IPS-18c (cell line): ENCODE results near the gene SPNS2.

ENCODE experiments used
- H3K4me3 ChIP-seq: 2 replicates; pipeline ENCODE4 v1.7.0; 2013; ENCODE audit warnings: low read depth, mild to moderate bottlenecking, low read length, moderate library complexity; ENCODE audit not compliant: insufficient read depth
- H3K9me3 ChIP-seq: one replicate; pipeline ENCODE4 v1.6.1; 2013; ENCODE audit warnings: mild to moderate bottlenecking, low read length, moderate library complexity; ENCODE audit not compliant: control insufficient read depth, insufficient read depth

Gene SPNS2

DNA sequence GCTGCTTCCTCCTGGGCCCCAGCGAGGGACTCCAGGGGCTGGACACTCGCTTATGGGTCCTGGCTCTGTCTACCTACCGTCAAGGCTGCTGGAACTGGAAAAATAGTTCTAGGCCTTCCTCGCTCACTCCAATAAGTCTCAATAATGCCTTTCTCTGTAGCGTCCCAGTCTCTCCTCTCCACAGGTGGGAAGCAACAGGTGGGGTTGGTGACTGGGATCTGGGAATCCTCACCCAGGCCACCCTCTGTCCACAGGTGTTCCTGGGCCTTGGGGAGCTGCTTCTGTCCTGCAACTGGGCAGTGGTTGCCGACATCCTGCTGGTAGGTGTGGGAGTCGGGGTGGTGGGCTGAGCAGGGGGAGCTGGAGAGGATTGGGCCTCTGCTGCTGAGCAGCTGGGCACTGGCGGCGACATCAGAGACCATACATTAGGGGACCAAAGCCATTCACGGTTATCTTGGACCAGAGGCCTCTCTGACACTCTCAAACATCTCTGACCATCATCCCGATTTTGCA, 20.3 kb upstream of the SPNS2 start:
- no peaks in the 10 kb centered on the region for H3K9me3 ChIP-seq

DNA sequence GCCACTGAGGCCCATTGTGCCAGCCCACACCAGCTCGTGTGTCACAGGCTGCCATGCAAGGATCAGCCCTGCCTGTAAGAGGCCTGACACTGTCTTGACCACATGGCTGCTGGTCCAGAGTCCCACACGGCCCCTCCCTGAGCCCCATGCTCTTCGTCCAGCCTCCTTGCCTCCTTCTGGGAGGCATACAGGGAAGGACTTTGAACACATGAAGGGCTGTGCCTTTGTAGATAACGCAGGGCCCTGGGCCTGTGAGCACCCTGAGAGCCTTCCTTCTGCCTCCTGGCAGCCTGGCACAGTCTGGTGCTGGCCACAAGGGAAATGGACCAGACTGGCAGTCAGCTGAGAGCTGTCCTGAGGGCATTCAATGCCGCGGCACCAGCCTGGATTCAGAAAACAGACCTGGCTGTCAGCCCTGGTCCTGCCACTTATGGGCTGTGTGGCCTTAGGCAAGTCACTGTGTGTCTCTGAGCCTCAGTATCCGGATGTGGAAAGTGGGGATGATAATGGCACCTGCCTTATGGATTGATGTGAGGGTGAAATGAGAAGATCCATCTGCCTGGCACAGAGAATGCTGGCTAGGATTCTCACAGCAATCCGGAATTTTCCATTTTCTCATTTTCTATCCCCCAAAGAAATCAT, 19.2 kb upstream of the SPNS2 start:
- Histone ChIP-seq H3K9me3 (no peaks in the 10 kb centered on the region), H3K4me3 (no peak overlapping the region)

More for the DNA sequence above, 20.3 kb upstream of the SPNS2 start:
- H3K4me3 ChIP-seq, result no peak overlapping the region

DNA sequence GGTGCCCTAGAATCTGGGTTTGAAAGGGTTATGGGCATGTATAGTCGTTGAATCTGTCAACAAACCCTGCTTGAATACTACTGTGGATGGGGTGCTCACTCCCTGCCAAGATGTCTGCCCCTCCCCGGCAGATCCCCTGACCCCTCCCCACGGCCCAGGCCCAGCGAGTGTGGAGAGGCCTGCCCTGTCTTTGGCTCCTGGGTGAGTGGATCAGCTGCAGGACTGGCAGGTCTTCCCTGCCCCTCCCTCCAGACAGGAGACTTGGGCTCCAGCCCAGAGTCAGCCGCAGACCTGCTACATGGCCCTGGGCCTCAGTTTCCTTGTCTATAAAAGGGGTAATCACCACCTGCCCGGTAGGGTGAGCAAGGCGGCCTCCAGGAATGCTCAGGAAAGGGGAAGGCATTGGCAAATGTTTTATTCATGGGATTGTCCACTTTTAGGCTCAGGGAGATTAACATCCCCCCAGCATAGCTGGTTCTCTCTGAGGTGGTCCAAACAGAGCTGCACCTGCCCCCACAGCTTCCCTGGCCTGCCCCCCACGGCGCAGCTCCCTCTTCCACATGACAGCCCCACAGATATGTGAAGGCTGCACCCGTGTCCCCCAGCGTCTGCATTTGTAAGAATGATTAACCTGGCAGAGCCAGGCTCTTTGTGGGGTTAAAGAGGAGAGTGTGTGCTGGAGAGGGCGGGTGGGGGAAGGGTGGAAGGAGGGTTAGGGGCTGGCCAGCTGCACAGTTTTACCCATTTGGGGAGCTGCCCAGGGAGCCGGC, 18.5 kb upstream of the SPNS2 start:
- Histone ChIP-seq H3K4me3 (no peak overlapping the region), H3K9me3 (no peaks in the 10 kb centered on the region)

DNA sequence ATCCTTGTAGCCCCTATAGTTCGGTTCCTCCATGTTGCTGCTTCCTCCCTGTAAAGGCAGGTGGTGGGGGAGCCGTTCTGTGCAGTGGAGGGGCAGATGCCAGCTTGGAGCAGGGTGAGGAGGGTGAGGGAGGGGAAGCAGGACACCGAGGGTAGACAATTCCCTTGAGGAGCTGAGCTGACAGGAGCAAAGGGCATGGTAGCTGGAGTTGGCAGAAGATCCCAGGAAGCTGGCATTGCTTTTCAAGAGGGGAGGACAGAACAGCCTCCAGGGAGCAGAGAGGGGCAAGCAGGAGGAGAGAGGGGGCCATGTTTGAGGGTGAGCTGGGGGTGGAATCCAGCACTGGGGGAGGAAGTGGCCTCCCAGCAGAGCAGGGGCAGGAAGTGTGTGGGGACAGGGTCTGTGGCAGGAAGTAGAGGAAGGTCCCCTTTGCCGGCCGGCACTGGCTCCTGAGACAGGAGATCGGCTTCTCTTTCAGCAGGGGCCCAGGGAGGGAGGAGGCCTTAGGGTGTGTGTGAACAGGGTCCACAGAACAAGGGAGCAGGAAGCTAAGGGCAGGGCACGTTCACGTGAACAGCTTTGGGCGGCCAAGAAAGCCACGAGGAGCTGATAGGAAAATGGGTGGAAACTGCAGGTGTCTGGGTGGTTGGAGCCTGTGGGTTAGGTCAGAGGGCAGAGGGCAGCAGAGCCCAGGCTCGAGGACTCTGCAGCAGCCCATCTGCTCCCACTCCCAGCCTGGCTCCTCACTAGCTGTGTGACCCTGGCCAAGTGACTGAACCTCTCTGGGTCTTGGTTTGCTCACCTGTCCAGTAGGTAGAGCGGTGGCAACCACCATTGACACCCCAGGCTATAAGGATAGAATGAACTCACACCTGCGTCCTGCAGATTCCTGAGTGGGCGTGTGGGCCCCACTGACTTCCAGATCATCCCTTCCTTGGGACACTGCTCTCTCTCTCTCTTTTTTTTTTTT, 17.5 kb upstream of the SPNS2 start:
- Histone ChIP-seq H3K4me3 (no peak overlapping the region), H3K9me3 (no peaks in the 10 kb centered on the region)

DNA sequence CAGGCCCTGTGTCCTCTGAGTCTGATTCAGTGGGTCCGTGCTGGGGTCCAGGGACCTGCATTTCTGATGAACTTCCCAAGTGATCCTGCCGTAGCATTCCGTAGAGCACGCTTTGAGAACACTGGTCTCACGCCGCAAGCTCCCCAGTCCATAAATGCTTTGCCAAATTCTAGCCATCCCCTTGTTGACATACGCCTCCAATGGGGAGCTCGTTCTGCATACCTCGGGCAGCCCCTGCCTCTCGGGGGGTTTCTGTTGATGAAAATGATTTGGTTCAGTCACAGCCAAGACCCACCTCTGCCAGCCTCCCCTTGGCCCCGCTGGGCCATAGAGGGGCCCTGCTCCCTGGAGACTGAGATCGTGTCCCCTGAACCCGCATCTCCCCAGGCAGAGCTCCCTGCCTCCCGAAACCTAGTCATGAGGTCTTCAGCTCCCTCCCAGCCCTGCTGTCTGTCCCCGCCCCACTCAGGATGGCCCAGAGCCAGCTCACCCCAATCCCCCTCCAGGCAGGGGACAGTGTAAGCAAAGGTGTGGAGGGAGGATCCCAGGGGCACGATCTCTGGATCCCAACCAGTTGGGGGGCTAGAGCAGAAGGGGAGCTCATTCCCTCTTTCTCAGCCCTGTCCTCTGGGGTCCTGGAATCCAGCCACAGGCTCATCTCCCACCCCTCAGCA, 16.2 kb upstream of the SPNS2 start:
- H3K4me3 ChIP-seq, result no peak overlapping the region

DNA sequence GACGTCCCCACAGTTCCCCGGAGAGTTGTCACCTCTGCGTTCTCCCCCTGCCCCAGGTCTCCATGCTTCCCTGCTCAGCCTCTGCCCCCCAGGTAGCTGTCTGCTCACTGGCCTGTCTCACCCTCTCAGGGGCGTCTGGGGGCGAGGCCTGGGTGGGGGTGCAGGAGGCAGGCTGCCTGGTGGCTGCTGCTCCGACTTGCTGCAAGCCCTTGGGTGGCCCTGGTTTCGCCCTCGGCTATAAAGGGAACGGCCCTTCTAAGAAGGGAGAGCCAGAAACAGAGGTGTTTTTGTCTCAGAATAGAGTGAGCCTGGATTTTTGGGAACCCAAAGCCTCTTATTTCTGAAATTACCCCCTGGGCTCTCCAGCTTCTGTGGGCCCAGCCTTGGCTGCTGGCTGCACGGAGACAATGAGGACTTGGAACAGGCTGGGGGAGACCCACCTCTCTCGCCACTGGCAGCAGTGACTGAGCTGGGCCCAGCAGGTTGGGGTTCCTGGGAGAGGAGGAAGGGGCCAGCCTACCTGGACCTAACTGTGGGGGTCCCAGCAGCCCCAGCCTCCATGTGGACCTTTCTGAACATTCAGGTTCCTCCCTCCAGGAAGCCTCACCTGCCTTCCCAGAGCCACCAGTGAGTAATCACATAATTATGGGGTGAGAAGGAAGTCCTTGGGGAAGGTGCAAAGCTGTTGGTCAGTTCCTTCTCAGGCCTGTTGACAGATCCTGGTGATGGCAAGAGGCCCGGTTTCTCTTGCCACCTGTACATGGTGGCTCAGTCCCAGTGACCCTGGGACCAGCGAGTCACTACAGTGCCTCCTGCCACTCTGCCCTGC, 15.5 kb upstream of the SPNS2 start:
- H3K4me3 ChIP-seq, result no peak overlapping the region

More for the DNA sequence above, 16.2 kb upstream of the SPNS2 start:
- no peaks in the 10 kb centered on the region for H3K9me3 ChIP-seq

DNA sequence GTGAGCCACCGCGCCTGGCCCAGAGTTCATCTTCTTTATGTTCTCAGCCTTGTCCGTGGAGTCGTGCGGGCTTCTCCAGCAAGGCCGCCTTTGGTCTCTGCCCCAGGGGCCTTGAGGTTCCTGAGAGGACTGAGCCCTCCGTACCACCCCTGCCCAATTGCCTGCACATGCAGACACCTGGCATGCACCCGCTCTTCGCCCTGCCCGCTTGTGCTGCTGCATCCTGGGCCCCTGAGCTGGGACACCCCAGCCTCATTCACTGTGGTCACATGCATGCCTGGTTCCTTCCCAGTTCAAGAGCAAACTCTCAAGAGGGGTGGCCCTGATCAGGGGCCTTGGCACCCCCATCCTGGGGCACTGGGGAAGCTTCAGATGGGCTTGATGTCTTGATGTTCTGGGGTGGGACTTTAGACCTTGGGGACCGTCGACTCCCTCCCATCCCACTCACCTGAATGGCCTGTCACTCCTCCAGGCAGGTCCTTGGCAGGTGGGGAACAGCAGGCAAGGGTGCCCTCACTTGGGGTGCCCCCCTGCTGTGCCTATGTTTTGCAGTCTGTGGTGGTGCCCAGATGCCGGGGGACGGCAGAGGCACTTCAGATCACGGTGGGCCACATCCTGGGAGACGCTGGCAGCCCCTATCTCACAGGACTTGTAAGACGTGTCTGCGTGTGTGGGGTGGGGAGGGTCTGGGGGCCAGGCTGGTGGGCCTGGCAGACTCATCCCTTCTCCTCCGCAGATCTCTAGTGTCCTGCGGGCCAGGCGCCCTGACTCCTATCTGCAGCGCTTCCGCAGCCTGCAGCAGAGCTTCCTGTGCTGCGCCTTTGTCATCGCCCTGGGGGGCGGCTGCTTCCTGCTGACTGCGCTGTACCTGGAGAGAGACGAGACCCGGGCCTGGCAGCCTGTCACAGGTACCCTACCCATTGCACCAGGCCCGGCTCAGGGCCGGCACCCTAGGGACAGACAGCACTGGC, 12.7 kb upstream of the SPNS2 start:
- H3K4me3 ChIP-seq, result no peak overlapping the region
- no peaks in the 10 kb centered on the region for H3K9me3 ChIP-seq

More for the DNA sequence above, 15.5 kb upstream of the SPNS2 start:
- H3K9me3 ChIP-seq, result no peaks in the 10 kb centered on the region

DNA sequence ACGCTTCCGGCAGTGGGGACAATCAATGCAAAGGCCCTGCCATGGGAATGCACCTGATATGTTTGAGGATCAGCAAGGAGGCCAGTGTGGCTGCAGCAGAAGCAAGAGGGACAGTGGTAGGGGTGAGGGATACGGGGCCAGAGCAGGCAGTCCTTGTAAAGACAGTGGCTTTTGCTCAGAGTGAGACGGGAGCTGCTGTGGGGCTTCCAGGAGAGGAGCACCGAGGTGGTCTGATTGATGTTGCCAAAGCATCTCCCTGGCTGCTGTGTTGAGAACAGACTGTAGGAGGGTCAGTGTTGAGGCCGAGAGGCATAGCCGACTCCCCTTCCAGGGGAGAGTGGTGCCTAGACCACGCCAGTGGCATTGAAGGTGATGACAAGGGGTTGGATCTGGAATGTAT, 11.4 kb upstream of the SPNS2 start:
- H3K4me3 ChIP-seq, result no peak overlapping the region
- H3K9me3 ChIP-seq, result no peaks in the 10 kb centered on the region

DNA sequence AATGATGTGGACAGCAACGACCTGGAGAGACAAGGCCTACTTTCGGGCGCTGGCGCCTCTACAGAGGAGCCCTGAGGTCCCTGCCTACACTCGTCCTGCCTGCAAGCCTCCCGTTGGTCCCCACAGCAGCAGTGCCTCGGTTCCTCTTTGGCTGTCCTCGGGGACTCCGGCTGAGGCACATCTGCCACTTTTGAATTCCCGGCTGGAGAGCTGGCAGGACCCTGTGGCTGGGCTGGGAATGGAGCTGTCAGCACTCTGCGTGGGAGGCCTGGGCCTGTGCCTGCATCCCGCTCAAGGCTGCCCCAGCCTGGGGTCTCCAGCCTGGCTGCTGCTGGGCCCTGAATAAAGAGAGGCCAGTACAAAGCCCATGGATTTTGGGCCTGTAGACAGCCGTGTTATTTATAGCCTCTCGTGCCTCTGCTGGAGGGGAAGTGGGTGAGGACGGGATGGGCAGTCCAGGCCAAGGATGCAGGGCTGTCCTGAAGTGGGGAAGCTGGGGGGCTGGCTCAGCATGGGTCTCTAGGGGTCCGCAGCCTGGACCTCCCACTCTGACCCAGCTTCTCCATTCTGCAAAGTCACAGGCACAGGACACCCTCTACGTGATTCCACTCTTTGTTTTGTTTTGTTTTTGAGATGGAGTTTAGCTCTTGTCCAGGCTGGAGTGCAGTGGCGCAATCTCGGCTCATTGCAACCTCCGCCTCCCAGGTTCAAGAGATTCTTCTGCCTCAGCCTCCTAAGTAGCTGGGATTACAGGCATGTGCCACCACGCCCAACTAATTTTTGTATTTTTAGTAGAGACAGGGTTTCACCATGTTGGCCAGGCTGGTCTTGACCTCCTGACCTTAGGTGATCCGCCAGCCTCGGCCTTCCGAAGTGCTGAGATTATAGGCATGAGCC, 10.6 kb upstream of the SPNS2 start:
- no peaks in the 10 kb centered on the region for H3K9me3 ChIP-seq
- H3K4me3 ChIP-seq, result no peak overlapping the region

DNA sequence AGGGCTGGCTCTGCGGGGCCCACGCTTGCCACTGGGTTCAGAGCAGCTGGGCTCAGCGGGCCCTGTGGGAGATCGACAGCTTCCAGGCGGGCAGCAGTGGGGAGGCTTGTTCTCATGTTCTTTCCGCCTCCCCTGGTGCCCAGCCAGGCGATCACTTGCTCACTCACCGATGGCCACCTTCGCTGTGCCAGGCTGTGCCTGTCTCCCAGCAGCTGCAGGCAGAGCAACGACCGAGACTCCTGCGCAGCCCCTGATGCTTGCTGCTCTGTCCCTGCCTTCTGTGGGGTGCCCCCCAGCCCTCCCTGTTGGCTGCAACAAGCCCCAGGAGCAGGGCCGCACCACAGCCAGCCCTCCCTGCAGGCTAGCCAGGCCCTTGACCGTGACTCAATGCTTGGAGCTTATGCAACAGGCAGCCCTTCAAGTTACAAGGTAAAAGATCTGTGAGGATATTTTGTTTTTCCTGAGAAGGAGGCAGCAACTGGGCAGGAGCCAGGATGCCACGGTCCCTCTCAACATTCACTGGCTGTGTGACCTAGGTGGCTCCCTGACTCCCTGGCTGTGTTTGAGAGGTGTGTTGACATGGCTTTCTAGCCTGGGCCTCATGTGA, 9.6 kb upstream of the SPNS2 start:
- H3K9me3 ChIP-seq, result no peaks in the 10 kb centered on the region

DNA sequence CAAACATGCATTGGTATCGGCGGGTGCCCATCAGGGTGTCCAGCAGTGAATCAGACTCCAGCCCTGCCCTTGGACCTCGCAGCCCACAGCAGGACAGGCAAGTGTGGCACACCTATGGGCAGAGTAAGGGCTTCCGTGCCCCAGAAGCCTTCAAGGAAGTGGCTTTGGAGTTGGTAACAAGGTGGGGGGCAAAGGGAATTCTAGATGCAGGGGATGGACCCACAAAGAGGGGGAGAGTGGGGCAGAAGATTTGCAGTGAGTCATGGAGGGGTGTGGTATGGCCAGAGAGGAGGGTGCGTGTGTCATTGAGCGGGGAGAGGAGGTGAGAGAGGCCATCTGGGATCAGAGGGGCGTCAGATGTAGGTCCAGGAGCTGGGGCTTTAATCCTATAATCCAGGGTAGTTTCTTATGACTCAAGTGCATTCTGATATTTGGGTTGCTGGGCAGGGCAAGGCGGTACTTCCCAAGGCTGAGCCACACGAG, 8.5 kb upstream of the SPNS2 start:
- Histone ChIP-seq H3K9me3 (no peaks in the 10 kb centered on the region), H3K4me3 (no peak overlapping the region)

More for the DNA sequence above, 9.6 kb upstream of the SPNS2 start:
- no peak overlapping the region for H3K4me3 ChIP-seq

DNA sequence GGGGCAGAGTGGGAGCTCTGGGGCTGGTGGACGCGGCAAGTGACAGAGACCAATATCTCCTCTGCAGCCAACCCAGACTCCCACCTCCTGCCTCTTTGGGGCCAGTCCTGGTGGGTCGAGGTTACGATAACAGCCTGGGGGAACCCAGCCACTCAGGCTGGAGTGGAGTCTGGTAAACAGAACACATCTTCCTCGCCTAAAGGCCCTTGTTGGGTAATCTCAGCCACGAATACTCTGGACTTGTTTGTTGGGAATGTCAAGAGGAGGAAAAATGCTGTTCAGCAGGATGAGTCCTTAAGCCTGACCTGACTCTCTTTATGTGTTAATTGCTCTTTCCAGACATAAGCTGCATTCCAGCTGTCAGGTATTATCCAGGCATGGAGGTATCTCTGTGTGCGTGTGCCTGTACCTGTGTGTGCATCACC, 8.0 kb upstream of the SPNS2 start:
- H3K4me3 ChIP-seq, result no peak overlapping the region
- no peaks in the 10 kb centered on the region for H3K9me3 ChIP-seq

DNA sequence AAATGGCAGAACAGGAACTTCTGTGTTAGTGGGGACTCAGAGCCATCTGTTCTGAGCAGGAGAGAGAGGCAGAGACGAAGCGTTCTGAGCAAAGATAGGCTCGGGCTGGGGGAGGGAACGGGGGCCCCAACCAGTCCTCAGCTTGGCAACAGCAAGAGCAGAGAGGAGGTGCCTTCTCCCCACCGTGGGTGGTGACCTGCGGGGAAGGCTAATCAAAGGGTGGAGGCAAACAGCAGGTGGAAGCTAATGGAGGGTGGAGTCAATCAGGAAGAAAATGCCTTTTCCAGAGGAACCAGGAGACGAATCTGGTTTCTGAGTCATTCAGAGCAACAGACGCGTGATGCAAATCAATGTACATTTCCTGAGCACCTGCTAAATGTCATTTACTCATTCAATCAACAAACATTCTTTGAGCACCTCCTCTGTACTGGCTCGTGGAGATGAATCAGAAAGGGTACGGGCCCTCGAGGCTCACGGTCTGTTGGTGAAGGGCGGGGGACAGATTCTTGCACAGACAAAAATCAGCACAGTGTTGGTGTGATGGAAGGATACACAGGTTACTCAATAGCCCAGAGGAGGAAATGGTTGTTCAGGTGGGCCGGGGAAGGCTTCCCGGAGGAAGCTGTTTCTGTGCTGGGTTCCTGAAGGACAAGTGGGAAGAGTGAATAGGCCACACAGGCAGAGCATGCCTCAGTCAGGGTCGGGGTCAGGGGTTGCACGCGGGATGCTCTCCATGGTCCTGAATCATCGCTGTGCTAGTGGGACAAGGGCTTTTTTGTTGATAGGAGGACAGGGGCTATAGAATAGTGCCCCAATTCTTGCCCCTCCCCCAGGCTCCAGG, 5.7 kb upstream of the SPNS2 start:
- Histone ChIP-seq H3K4me3 (no peak overlapping the region), H3K9me3 (no peaks in the 10 kb centered on the region)
